Lower leg skin (tissue), 3 donors: Measurements from ENCODE around the gene THY1.

Source experiments
- POLR2A ChIP-seq, 2 donors: fragments of 450-650 bp; IDR thresholded peaks; one replicate each; pipeline ENCODE4 v1.6.1; 2016 to 2017; ENCODE audit warnings: antibody characterized with exemption in 2 of 2, mild to moderate bottlenecking in 1 of 2, moderate library complexity in 1 of 2
- TF ChIP-seq, protein P1 (sequence below), 3 donors: fragments of 450-650 bp; IDR thresholded peaks; one replicate each; pipeline ENCODE4 v1.5.1; 2016; ENCODE audit warnings: antibody characterized with exemption in 3 of 3, mild to moderate bottlenecking in 3 of 3, moderate library complexity in 2 of 3

DNA sequence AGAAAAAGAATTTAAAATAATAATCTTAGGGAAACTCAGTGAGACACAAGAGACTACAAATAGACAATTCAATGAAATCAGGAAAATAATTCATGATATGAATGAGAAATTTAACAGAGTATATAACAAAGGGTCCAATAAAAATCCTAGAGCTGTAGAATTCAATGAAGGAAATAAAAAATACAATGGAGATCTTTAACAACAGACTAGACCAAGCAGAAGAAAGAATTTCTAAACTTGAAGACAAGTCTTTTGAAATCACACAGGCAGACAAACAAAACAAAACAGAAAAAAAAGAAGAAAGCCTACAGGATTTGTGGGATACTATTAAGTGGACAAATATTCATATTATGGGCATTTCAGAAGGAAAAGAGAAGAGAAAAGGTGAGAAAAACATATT, 25.2 kb downstream of the THY1 start:
- no peak for TF ChIP-seq POLR2A (IDR thresholded peaks at IDR 0.05)
- TF ChIP-seq, protein P1, sequence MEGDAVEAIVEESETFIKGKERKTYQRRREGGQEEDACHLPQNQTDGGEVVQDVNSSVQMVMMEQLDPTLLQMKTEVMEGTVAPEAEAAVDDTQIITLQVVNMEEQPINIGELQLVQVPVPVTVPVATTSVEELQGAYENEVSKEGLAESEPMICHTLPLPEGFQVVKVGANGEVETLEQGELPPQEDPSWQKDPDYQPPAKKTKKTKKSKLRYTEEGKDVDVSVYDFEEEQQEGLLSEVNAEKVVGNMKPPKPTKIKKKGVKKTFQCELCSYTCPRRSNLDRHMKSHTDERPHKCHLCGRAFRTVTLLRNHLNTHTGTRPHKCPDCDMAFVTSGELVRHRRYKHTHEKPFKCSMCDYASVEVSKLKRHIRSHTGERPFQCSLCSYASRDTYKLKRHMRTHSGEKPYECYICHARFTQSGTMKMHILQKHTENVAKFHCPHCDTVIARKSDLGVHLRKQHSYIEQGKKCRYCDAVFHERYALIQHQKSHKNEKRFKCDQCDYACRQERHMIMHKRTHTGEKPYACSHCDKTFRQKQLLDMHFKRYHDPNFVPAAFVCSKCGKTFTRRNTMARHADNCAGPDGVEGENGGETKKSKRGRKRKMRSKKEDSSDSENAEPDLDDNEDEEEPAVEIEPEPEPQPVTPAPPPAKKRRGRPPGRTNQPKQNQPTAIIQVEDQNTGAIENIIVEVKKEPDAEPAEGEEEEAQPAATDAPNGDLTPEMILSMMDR (IDR thresholded peaks at IDR 0.05): no peak
